HG02840 (cell line): ENCODE measurements around the gene COQ8B.
A peak's percentile ranks its signal among the peaks of the same experiment; 100 is the strongest.

Source experiments
- ATAC-seq: cut with Tn5 transposase; IDR thresholded peaks from one replicate; pipeline ENCODE4 v1.9.1; 2021; ENCODE audit warnings: mild to moderate bottlenecking, moderate library complexity, moderate number of reproducible peaks; ENCODE audit not compliant: unreplicated experiment, low FRiP score

The COQ8B gene

GRCh38 chr19:40718774-40719391 lies 2.2 kb upstream of the COQ8B start:
- no peak for ATAC-seq

DNA sequence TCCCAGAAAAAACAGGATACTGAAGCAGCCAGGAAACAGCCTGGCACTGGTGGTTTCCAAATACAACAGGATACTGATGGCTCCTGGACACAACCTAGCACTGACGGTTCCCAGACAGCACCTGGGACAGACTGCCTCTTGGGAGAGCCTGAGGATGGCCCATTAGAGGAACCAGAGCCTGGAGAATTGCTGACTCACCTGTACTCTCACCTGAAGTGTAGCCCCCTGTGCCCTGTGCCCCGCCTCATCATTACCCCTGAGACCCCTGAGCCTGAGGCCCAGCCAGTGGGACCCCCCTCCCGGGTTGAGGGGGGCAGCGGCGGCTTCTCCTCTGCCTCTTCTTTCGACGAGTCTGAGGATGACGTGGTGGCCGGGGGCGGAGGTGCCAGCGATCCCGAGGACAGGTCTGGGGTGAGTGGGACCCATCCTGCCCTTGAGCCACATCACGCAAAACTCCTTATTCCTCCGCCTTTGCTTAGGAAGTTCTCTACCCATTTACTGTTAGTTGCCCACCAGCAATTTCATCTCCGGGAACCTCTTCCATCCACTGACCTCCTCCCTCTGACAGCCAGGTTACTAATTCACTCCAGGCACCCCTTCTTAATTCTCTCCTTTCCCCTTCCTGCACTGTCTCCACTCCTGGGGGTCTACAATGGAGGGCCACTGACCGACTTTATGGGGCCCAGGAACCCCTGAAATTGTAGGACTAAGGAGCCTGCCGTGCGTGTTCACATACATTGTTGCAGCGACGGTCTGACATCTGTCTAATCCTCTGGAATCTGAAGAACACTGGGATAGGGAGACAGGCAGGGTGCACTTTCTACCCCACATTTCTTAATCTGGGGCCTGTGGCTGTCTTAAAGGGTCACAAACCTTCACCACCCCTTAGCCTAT lies 1.4 kb upstream of the COQ8B start:
- no peak for ATAC-seq

DNA sequence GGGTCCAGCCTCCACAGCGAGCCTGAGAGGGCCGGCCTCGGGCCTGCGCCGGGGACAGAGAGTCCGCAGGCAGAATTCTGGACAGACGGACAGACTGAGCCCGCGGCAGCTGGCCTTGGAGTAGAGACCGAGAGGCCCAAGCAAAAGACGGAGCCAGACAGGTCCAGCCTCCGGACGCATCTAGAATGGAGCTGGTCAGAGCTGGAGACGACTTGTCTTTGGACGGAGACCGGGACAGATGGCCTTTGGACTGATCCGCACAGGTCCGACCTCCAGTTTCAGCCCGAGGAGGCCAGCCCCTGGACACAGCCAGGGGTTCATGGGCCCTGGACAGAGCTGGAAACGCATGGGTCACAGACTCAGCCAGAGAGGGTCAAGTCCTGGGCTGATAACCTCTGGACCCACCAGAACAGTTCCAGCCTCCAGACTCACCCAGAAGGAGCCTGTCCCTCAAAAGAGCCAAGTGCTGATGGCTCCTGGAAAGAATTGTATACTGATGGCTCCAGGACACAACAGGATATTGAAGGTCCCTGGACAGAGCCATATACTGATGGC lies 716 bp upstream of the COQ8B start:
- ATAC-seq: peak; percentile 1

DNA sequence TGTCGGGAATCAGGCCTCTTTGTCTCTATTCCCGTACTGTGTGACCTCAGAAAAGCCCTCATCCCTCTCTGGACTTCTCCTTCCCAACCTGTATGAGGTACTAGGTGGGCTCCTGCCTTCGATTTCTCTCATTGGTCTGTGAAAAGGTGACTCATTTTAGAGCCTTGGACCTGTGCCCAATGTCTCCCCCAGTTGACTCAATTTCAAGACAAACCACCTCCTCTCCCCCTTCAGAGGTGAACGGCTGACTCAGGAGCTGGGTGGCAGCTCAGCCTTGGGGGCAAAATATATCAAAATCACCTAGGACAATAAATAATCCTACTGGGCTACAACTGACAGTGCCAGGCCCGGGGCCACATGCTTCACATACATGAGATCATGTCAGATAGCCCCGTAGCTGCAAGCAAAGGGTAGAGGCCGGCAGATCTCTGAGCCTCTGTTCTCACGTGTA lies 630 bp downstream of the COQ8B start:
- ATAC-seq: no peak

DNA sequence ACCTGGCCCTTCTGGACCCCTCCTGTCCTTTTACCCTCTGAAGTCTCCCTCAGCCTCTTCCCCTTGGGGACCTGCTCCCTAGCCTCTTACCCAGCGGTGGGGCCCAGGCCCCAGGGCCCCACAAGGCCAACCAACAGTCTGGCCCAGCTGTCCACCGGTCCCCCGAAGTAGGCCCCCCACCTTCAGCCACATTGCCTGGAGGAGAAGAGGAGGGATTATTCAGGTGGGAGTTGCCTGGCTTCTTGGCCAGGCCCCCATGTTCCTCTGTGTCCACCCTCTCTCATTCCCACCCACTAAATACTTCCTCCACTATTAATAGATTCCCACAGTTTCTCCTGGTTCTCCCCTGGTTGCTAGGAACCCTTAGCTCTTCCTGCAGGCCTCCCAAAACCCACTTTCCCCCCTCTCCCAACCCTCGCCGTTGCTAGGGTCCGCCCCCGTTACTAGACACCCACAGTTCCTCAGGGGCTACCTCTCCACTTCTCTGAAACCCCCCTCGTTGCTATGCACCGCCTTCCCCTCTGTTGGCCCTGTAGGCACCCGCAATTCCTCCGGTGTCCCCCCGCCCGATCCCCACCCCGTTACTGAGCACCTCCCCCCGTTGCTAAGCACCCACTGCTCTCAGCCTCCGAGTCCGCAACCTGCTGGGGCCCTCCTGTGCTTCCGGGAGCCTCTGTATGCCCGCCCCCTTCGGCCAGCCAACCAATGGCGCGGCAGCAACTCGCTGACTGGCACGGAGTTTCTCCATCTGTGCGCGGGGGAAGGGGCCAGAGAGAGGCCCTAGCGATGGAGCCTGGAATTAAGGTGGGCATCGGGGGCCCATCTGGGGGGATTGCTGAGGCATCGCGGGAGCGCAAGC lies 2.0 kb downstream of the COQ8B start:
- peak; percentile 45 for ATAC-seq

GRCh38 chr19:40713939-40714338 lies 2.7 kb downstream of the COQ8B start:
- ATAC-seq: no peak

- ATAC-seq: no peak
Measured at GRCh38 chr19:40709817-40710216, 6.9 kb downstream of the COQ8B start.

- no peak for ATAC-seq
Measured at GRCh38 chr19:40707615-40708014, 9.1 kb downstream of the COQ8B start.

DNA sequence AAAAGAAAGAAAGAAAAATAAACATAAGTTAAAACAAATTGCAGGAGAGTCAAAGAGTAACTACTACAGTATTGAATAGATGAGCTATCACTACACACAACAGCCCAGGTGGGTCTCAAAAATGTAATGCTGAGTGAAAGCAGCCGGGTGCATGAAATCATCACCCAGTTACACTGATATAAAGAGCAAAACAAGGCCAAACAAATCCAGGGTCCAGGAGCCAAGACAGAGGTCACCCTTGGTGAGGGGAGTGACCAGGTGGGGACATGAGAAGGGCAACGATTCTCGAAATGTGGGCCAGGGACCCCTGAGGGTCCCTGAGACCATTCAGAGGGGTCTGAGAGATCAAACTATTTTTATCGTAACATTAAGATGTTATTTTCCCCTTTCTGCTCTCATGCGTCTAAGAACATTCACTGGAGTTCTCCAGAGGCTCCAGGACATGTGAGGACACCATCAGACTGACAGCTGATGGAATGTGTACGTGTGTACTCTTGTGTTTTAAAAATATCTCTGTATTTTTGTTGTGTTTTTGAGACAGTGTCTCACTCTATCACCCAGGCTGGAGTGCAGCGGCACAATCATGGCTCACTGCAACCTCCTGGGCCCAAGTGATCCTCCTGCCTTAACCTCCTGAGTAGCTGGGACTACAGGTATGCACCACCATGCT lies 10.6 kb downstream of the COQ8B start:
- ATAC-seq: no peak

- ATAC-seq: no peak
Measured at GRCh38 chr19:40705362-40705651, 11.4 kb downstream of the COQ8B start.

- no peak for ATAC-seq
Measured at GRCh38 chr19:40704491-40705361, 12.0 kb downstream of the COQ8B start.

- no peak for ATAC-seq
Measured at GRCh38 chr19:40703029-40703755, 13.5 kb downstream of the COQ8B start.

- no peak for ATAC-seq
Measured at GRCh38 chr19:40702337-40703012, 14.2 kb downstream of the COQ8B start.

GRCh38 chr19:40701758-40702157 lies 14.9 kb downstream of the COQ8B start:
- no peak for ATAC-seq

GRCh38 chr19:40700083-40700482 lies 16.6 kb downstream of the COQ8B start:
- no peak for ATAC-seq

GRCh38 chr19:40697007-40697406 lies 19.7 kb downstream of the COQ8B start:
- no peak for ATAC-seq

DNA sequence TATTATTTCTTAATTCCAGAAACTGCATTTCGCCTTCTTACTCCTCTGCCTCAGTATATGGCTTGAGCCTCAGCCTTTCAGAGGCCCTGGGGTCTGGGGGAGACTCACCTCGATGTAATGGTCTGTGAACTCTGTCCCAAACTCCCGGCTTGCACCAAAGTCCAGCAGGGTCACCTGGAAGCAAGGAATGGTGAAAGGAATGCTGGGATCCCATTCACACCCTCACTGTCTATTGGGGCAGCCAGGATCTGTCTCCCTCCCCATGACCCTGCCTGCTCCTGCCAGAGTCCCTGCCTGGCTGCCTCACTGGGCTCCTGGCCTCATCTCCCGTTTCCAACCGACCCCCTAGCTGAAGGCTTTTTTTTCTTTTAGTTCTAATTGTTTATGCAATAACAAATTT lies 20.8 kb downstream of the COQ8B start:
- ATAC-seq: no peak

GRCh38 chr19:40693896-40694295 lies 22.8 kb downstream of the COQ8B start:
- no peak for ATAC-seq
